Vagina (tissue), 2 donors: ENCODE data around the gene SRRM3.

Source experiments
- POLR2A ChIP-seq, 2 donors: fragments of 450-650 bp; IDR thresholded peaks; one replicate each; pipeline ENCODE4 v1.6.1; 2017; ENCODE audit warnings: antibody characterized with exemption in 2 of 2, mild to moderate bottlenecking in 2 of 2, moderate library complexity in 2 of 2
- TF ChIP-seq, protein P1 (sequence below), 3 experiments: fragments of 450-650 bp in 2 of 3; fragments of 200-600 bp in 1 of 3; sonication (generic) in 1 of 3; IDR thresholded peaks; one replicate each; pipeline ENCODE4 v1.5.1; 2017 to 2019; ENCODE audit warnings: antibody characterized with exemption in 3 of 3, mild to moderate bottlenecking in 2 of 3, moderate library complexity in 2 of 3

DNA sequence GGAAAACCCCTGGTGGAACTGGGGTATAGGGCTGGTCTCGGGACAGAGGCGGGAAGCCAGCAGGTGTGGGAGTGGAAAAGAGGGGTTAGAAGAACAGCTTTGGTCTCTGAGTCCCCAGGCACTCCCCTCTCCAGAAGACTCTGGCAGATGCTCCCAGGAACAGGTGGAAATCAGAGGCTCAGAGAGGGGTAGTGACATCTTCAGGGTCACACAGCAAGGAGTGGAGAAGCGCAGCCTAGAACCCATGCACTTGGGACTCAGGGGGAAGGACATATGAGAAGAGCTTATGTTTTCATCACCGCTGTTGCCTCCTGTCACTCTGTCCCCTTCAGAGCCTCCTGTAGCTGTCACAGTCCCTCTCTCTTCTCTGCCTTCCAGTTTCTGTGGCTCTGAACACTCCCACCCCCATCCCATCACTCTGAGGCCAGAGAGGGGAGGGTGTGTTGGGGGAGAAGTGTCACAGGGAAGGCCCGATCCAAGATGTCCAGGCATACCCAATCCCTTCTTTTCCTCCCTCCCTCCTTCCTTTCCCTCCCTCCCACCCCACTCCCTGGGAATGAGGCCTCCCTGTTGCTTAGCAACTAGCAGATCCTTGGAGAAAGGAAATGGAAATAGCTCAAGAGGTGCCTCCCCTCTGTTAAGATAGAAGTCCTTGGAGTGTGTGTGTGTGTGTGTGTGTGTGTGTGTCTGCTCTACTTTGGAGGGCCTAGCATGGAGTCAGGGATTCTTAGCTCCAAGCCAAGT is 32.0 kb downstream of the SRRM3 start:
- TF ChIP-seq, protein P1, sequence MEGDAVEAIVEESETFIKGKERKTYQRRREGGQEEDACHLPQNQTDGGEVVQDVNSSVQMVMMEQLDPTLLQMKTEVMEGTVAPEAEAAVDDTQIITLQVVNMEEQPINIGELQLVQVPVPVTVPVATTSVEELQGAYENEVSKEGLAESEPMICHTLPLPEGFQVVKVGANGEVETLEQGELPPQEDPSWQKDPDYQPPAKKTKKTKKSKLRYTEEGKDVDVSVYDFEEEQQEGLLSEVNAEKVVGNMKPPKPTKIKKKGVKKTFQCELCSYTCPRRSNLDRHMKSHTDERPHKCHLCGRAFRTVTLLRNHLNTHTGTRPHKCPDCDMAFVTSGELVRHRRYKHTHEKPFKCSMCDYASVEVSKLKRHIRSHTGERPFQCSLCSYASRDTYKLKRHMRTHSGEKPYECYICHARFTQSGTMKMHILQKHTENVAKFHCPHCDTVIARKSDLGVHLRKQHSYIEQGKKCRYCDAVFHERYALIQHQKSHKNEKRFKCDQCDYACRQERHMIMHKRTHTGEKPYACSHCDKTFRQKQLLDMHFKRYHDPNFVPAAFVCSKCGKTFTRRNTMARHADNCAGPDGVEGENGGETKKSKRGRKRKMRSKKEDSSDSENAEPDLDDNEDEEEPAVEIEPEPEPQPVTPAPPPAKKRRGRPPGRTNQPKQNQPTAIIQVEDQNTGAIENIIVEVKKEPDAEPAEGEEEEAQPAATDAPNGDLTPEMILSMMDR (IDR thresholded peaks at IDR 0.05), result no peak
- TF ChIP-seq POLR2A (IDR thresholded peaks at IDR 0.05), result no peak
